HepG2 (cell line): Measurements from ENCODE around the gene ONECUT2. TPM values are rescaled to one million over a fixed set of nuclear protein-coding genes. Genes with fewer than 3 reads are reported as not detected.

Source experiments
- ATAC-seq: fragments of 200-7000 bp; cut with Tn5 transposase; 3 replicates; pipeline ENCODE4 v1.9.1; 2020; ENCODE audit warnings: mild to moderate bottlenecking, moderate library complexity
- BruUV-seq: library from RNA; stranded (reverse); fragments of 400-500 nt; replicated peaks from 2 replicates; lab custom pipeline; 2021; lab: Mats Ljungman, UMichigan
- CTCF ChIA-PET: fragments of 300-600 bp; formaldehyde crosslinking; extraction: SDS; loops from one replicate; lab custom pipeline; 2021; ENCODE audit warnings: low total read pairs, inconsistent platforms, low intra/inter-chr PET ratio; lab: Yijun Ruan, JAX
- POLR2A ChIA-PET: fragments of 350-600 bp; sonication (Branson Sonifier 250); formaldehyde crosslinking; loops from one replicate; lab custom pipeline; 2020; ENCODE audit warnings: antibody characterized with exemption, inconsistent platforms; lab: Yijun Ruan, JAX
- DNase-seq: peaks from one replicate; pipeline ENCODE4 v3.0.0-alpha.2; 2015; ENCODE audit warnings: low spot score
- FAIRE-seq: peaks from 3 replicates; lab custom pipeline; 2011; peaks lifted over from hg19 to GRCh38; lab: Jason Lieb, UNC
- H2AFZ ChIP-seq: one replicate; pipeline ENCODE4 v1.6.1; 2011; ENCODE audit warnings: low read length, inconsistent platforms
- H3K27ac ChIP-seq: fragments of 300-600 bp; 3 replicates; pipeline ENCODE4 v1.8.0; 2011; ENCODE audit warnings: mixed run types, mild to moderate bottlenecking, mixed read lengths, low read length, inconsistent platforms; ENCODE audit not compliant: insufficient read depth; ENCODE audit errors: extremely low read length
- H3K27me3 ChIP-seq, 2 experiments: fragments of 200-600 bp in 1 of 2; 2 replicates in 1 of 2; 3 replicates in 1 of 2; pipeline versions ENCODE4 v1.6.0 to v1.8.0; 2011; ENCODE audit warnings: low read length in 2 of 2, mild to moderate bottlenecking in 2 of 2, moderate library complexity in 2 of 2, inconsistent platforms in 1 of 2; ENCODE audit not compliant: insufficient read depth in 2 of 2, control insufficient read depth in 1 of 2
- H3K36me3 ChIP-seq, 2 experiments: fragments of 200-600 bp in 1 of 2; replicated peaks in 1 of 2; 2 replicates in 1 of 2; 3 replicates in 1 of 2; pipeline versions ENCODE4 v1.5.1 to v1.8.0; 2011; ENCODE audit warnings: low read length in 2 of 2, inconsistent platforms in 1 of 2; ENCODE audit not compliant: insufficient read depth in 2 of 2, control insufficient read depth in 1 of 2
- H3K4me1 ChIP-seq: 2 replicates; pipeline ENCODE4 v1.5.1; 2012; ENCODE audit warnings: low read length, inconsistent platforms; ENCODE audit not compliant: insufficient read depth
- H3K4me2 ChIP-seq: 2 replicates; pipeline ENCODE4 v1.6.0; 2011; ENCODE audit warnings: low read depth, low read length, inconsistent platforms
- H3K4me3 ChIP-seq, 3 experiments: fragments of 200-600 bp in 1 of 3; sonication (generic), shearing (Covaris generic) in 1 of 3; replicated peaks in 1 of 3; 2 replicates each; pipeline ENCODE4 v1.5.1; 2011 to 2016; ENCODE audit warnings: low read length in 3 of 3, inconsistent platforms in 2 of 3, low read depth in 2 of 3, mild to moderate bottlenecking in 2 of 3, control low read depth in 1 of 3, mixed read lengths in 1 of 3; ENCODE audit not compliant: insufficient read depth in 1 of 3
- H3K79me2 ChIP-seq: one replicate; pipeline ENCODE4 v1.6.1; 2011; ENCODE audit warnings: low read length, inconsistent platforms; ENCODE audit not compliant: insufficient read depth
- H3K9ac ChIP-seq: 2 replicates; pipeline ENCODE4 v1.6.0; 2011; ENCODE audit warnings: mild to moderate bottlenecking, low read depth, low read length, inconsistent platforms; ENCODE audit not compliant: insufficient read depth
- H3K9me3 ChIP-seq: 2 replicates; pipeline ENCODE4 v1.5.1; 2012; ENCODE audit warnings: mild to moderate bottlenecking, low read length
- H4K20me1 ChIP-seq: 2 replicates; pipeline ENCODE4 v1.6.0; 2011; ENCODE audit warnings: inconsistent platforms, mild to moderate bottlenecking, low read length, moderate library complexity; ENCODE audit not compliant: insufficient read depth
- GMEB2 ChIP-seq: IDR thresholded peaks from 2 replicates; pipeline ENCODE4 v1.6.1; 2016; ENCODE audit warnings: missing biosample characterization, missing genetic modification reagents, low read depth
- HOXA7 ChIP-seq: sonication (generic); formaldehyde crosslinking; IDR thresholded peaks from 2 replicates; pipeline ENCODE4 v1.8.1; 2022; ENCODE audit warnings: mild to moderate bottlenecking, missing genetic modification reagents, moderate library complexity
- ISL2 ChIP-seq: sonication (generic); formaldehyde crosslinking; IDR thresholded peaks from 2 replicates; pipeline ENCODE4 v1.5.0; 2020; ENCODE audit warnings: missing genetic modification reagents
- JARID2 ChIP-seq: sonication (generic); formaldehyde crosslinking; IDR thresholded peaks from 2 replicates; pipeline ENCODE4 v1.8.1; 2023; ENCODE audit warnings: missing genetic modification reagents, inconsistent platforms; ENCODE audit not compliant: insufficient replicate concordance
- KAT7 ChIP-seq: IDR thresholded peaks from 2 replicates; pipeline ENCODE4 v1.6.1; 2018; ENCODE audit warnings: borderline replicate concordance, missing compliant biosample characterization
- KLF15 ChIP-seq: sonication (generic); formaldehyde crosslinking; IDR thresholded peaks from 2 replicates; pipeline ENCODE4 v1.8.1; 2023; ENCODE audit warnings: borderline replicate concordance, mild to moderate bottlenecking, inconsistent platforms, missing genetic modification reagents, mixed read lengths
- MIER2 ChIP-seq: IDR thresholded peaks from 2 replicates; pipeline ENCODE4 v1.6.1; 2016; ENCODE audit warnings: missing biosample characterization, missing genetic modification reagents
- NONO ChIP-seq, 2 experiments: fragments of 450-650 bp in 1 of 2; sonication (generic) in 1 of 2; formaldehyde crosslinking in 1 of 2; IDR thresholded peaks in 1 of 2; conservative IDR thresholded peaks in 1 of 2; 2 replicates each; pipeline versions ENCODE4 v1.6.1 to v1.8.0; 2017 to 2022; ENCODE audit warnings: mild to moderate bottlenecking in 1 of 2, missing genetic modification reagents in 1 of 2, moderate library complexity in 1 of 2
- PITX1 ChIP-seq: sonication (generic); formaldehyde crosslinking; IDR thresholded peaks from 2 replicates; pipeline ENCODE4 v1.5.1; 2020; ENCODE audit warnings: mild to moderate bottlenecking, missing genetic modification reagents
- REST ChIP-seq, 2 experiments: IDR thresholded peaks; 2 replicates each; pipeline ENCODE4 v1.6.1; 2011 to 2012; ENCODE audit warnings: low read length in 2 of 2, borderline replicate concordance in 1 of 2, low read depth in 1 of 2, mild to moderate bottlenecking in 1 of 2, moderate library complexity in 1 of 2
- ZNF180 ChIP-seq: sonication (generic); formaldehyde crosslinking; IDR thresholded peaks from 2 replicates; pipeline ENCODE4 v1.4.0; 2020; ENCODE audit warnings: low read depth, missing genetic modification reagents, borderline replicate concordance
- ZNF280B ChIP-seq: sonication (generic); formaldehyde crosslinking; IDR thresholded peaks from 2 replicates; pipeline ENCODE4 v1.5.0; 2020; ENCODE audit warnings: missing genetic modification reagents, mild to moderate bottlenecking, borderline replicate concordance
- ZNF317 ChIP-seq: sonication (generic); formaldehyde crosslinking; IDR thresholded peaks from 2 replicates; pipeline ENCODE4 v1.5.0; 2020; ENCODE audit warnings: mild to moderate bottlenecking, missing genetic modification reagents
- ZNF44 ChIP-seq: sonication (generic); formaldehyde crosslinking; IDR thresholded peaks from 2 replicates; pipeline ENCODE4 v1.5.1; 2020; ENCODE audit warnings: mild to moderate bottlenecking, missing genetic modification reagents
- ZSCAN22 ChIP-seq: sonication (generic); formaldehyde crosslinking; IDR thresholded peaks from 2 replicates; pipeline ENCODE4 v1.4.0; 2020; ENCODE audit warnings: mild to moderate bottlenecking, missing genetic modification reagents
- ZSCAN31 ChIP-seq: sonication (generic); formaldehyde crosslinking; IDR thresholded peaks from 2 replicates; pipeline ENCODE4 v1.5.0; 2020; ENCODE audit warnings: low read depth, mild to moderate bottlenecking, missing genetic modification reagents
- WGBS: methylation state at CpG from one replicate; pipeline ENCODE4 v1.1.6; 2017; ENCODE audit warnings: low lambda C conversion rate; 5-methylcytosine and 5-hydroxymethylcytosine counted together
- in situ Hi-C: cut with HindIII; loops from 2 replicates; pipeline ENCODE4 v1.10.0; 2017; ENCODE audit warnings: low pct_unique_long_range_greater_than_20kb; ENCODE audit not compliant: extremely low pct_ligation_motif_present
- intact Hi-C: fragments of 100-400 bp; cut with micrococcal nuclease; formaldehyde crosslinking; loops from one replicate; pipeline ENCODE4 v1.10.0; 2022; ENCODE audit not compliant: unreplicated experiment
- polyA plus RNA-seq, 8 experiments: library from polyadenylated mRNA; depleted of rRNA in 3 of 8; stranded (reverse) in 7 of 8; unstranded in 1 of 8; fragments of >200 nt; fragmentation: Illumina TruSeq in 4 of 8; extraction: Trizol in 4 of 8; gene quantifications; 2 replicates each; pipeline versions ENCODE4 v1.2.1 to v1.2.3, GENCODE V29; 2011 to 2016; ENCODE audit warnings: low read depth in 4 of 8, missing spikeins in 1 of 8, mixed read lengths in 1 of 8; ENCODE audit not compliant: insufficient read depth in 1 of 8
- total RNA-seq, 5 experiments: library from RNA; depleted of rRNA; stranded (reverse); fragments of >200 nt; fragmentation: Illumina TruSeq; extraction: Trizol; gene quantifications; 2 replicates each; pipeline ENCODE4 v1.2.3, GENCODE V29; 2016; ENCODE audit warnings: low read depth in 1 of 5

Gene ONECUT2
- total and polyA plus RNA-seq, 2 of the 13 experiments (the other 11 are each of a cell fraction or from before 2014, with no cell fraction given), result 3.0 to 3.2 TPM

- H3K9ac ChIP-seq, result no peak overlapping the region
- in situ Hi-C loops (loop anchor here (10.0 kb wide), 2 partner anchors 582 to 702 kb away; no protein-coding TSS in a partner anchor), intact Hi-C loops (loop anchor here (1.0 kb wide), 1 partner anchor 577 kb away; no protein-coding TSS in a partner anchor)
- H3K9me3 ChIP-seq, result no peaks in the 10 kb centered on the region
- no peaks in the 10 kb centered on the region for H3K27me3 ChIP-seq
- FAIRE-seq, result peak; percentile 60
- H3K4me1 ChIP-seq, result peaks cover 53% of the 10 kb centered on the region
- peaks cover 4 to 8% of the 10 kb centered on the region in 2 experiments; a peak in 2 of 5 replicates for H3K36me3 ChIP-seq
- 4% methylated on average over 4 of the region's 4 CpGs for WGBS
- H3K4me2 ChIP-seq, result peak overlapping the region; percentile 65
- peak overlapping the region; percentile 71 for H3K27ac ChIP-seq
- peaks cover 13% of the 10 kb centered on the region for H4K20me1 ChIP-seq
- ChIA-PET CTCF (interaction anchor here (0.7 to 1.4 kb wide), 4 partner anchors 165 to 698 kb away, joined by 3 to 10 read pairs (median 4); no protein-coding TSS in a partner anchor), POLR2A (interaction anchor here (0.9 to 1.3 kb wide), 2 partner anchors 11 to 175 kb away, joined by 4 to 5 read pairs; partner anchors contain the start of genes NARS1 and ONECUT2)
- H3K79me2 ChIP-seq, result peaks cover 16% of the 10 kb centered on the region
- H2AFZ ChIP-seq, result no peak overlapping the region
- H3K4me3 ChIP-seq, result peak overlapping the region in 2 of 3 experiments; percentile 13 to 49; a peak in 1 of 6 replicates
- ATAC-seq, result peak; percentile 81
- peak; percentile 31 for DNase-seq
- no TSS peak for BruUV-seq
- TF ChIP-seq HOXA7 (CRISPR knock-in tag) (no peak), ISL2 (CRISPR knock-in tag) (0 out of 2 replicates have a peak, but pooled peaks have one; percentile 4), REST (IDR thresholded peaks at IDR 0.05; ENCODE audit: borderline replicate concordance in 1 of 2, low read depth in 1 of 2, low read length in 2 of 2) (peak; percentile 16 to 55), PITX1 (0 out of 2 replicates have a peak, but pooled peaks have one; percentile 10), ZNF280B (CRISPR knock-in tag) (no peak), ZSCAN22 (CRISPR knock-in tag) (no peak), KLF15 (CRISPR knock-in tag) (no peak), GMEB2 (no peak), NONO (IDR thresholded peaks at IDR 0.05) (no peak), NONO (CRISPR knock-in tag; conservative IDR thresholded peaks at IDR 0.05) (no peak), ZSCAN31 (CRISPR knock-in tag) (no peak), ZNF180 (CRISPR knock-in tag) (no peak), KAT7 (CRISPR knock-in tag) (no peak), ZNF317 (CRISPR knock-in tag) (no peak), JARID2 (CRISPR knock-in tag) (peak; percentile 19), ZNF44 (CRISPR knock-in tag) (no peak), MIER2 (CRISPR knock-in tag) (peak; percentile 35; the same call in 1 of the 2 replicates)
Observed at GRCh38 chr18:57446322-57446721, 11.1 kb downstream of the ONECUT2 start.
